Stimulated activated CD4-positive, alpha-beta T cell treated with anti-CD3 and anti-CD28 coated beads, Interleukin-15, amount 100 ng/mL, for 24 hours (primary cell): ENCODE results near the gene LBHD1.
"Not testable (repeated sequence)": the region's sequence is repeated elsewhere in the genome, so short reads cannot be mapped to it uniquely, and the experiment has no call there.

Experiments used
- DNase-seq: peaks from one replicate; pipeline ENCODE4 v3.0.0-alpha.2; 2020

The LBHD1 gene

DNA sequence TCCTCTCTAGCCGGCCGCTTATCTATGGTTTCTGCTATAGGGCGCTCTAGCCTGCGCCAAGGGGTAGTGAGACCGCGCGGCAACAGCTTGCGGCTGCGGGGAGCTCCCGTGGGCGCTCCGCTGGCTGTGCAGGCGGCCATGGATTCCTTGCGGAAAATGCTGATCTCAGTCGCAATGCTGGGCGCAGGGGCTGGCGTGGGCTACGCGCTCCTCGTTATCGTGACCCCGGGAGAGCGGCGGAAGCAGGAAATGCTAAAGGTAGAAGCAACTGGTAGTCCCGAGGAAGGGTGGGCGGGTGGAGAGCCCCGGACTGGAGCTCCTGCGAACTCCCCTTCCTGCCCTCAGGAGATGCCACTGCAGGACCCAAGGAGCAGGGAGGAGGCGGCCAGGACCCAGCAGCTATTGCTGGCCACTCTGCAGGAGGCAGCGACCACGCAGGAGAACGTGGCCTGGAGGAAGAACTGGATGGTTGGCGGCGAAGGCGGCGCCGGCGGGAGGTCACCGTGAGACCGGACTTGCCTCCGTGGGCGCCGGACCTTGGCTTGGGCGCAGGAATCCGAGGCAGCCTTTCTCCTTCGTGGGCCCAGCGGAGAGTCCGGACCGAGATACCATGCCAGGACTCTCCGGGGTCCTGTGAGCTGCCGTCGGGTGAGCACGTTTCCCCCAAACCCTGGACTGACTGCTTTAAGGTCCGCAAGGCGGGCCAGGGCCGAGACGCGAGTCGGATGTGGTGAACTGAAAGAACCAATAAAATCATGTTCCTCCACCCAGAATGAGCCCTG is at the start of gene LBHD1, which contains the start of gene UQCC3:
Gene LBHD1 (minus strand): TSS at position 660 of the 782 bp plus-strand sequence. CDS start 2,236 bp downstream, outside the sequence.
Gene UQCC3 (plus strand): TSS at position 66 of the 782 bp plus-strand sequence. CDS start 73 bp downstream, at position 139.
- peak; percentile 87 for DNase-seq

DNA sequence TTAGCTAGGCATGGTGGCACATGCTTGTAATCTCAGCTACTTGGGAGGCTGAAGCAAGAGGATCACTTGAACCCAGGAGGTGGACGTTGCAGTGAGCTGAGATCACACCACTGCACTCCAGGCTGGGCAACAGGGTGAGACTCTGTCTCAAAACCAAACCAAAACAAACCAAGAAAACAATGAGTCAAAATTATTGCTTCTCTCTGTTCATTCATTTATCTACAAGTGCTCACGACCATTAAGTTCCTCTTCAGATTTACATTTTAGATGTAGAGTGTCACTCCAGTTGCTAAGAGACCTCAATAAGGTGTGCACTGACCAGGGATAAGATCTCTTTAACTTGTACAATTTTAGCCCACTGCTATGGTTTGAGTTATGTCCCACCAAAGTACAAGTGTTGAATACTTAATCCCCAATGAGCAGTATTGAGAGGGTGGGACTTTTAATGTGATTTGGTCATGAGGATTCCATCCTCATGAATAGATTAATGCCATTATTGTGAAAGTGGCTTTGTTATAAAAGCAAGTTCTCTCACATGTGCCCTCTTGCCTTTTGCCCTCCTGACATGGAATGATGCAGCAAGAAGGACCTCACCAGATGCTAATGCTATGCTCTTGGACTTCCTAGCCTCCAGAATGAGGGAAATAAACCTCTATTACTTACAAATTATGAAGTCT is 47.4 kb upstream of the LBHD1 start:
- DNase-seq, result no peak

DNA sequence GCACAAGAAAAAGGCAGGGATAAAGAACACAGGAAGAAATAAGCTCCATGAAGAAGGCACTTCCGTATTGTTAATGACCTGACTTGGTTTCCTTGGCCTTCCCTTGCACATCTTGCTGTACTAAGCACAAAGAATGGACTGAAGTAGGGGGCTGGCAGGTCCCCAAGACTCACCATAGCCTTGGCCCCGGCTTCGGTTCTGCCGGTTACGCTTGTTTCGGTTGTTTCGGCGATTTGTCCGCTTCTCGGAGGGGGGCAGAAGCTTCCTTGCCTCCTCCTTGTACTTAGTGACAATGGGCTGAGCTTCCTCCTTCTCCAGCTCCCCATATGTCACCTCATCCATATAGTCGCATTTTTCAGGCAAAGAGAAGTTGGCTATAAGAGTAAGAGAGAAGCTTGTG is 44.7 kb upstream of the LBHD1 start:
- no peak for DNase-seq

DNA sequence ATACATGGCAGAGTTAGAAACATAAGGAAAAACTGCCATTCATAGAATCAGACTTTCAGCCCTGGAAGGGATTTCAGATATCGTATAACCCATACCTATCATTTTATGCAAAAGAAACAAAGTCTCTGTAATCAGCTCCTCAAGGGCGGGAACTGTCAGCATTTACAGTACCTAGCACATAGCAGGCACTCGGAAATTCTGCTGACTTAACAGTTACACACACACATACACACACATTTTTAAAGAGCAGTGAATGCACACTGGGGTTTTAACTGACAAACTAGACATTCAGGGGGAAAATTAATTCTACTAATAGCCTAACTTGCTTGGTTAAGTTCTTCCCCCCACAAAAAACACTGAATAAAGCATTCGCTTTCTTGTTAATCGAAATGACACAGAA is 44.1 kb upstream of the LBHD1 start:
- no peak for DNase-seq

DNA sequence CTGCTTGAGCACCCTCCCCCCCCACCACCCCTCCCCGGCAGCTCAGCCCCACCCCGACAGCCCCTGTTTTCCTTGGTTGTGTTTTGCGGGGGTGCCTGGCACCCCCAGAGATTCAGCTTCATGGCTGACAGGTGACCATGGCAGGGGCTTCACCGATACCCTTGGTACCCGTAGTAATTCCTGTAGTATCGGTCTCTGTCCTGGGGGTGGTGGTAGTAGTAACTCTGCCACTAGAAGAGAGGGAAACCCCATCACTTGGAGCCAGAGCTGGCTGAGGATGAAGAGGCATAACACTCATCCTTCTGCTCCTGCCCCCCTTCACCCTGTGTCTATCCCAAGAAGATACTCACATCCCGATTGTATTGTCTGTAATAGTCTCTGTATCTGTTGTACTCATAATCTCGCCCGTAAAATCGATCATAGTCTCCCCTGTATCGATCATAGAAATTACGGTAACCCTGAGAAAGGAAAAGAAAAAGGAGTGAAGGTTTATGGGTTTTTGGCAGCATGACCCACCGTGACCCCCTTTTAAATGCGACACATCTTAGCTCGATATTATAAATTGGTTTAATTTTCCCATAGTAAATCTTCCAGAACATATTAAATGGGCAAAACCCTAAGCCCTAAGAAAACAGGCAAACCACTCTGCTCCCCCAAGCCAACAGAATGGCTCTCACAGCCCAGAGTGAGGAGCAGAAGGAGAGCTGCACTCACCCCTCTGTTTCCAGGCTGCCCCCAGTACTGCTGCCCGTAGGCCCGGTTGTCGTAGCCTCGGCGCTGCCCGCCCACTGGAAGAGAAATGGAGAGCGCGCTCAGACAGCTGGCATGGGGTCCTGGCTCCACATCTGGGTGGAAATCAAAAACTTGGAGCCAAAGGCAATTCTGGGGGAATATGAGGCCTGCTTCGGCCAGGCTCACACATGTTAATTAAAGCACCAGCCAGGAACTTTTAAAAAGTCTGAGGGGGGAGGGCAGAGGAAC is 43.4 kb upstream of the LBHD1 start:
- no peak for DNase-seq

DNA sequence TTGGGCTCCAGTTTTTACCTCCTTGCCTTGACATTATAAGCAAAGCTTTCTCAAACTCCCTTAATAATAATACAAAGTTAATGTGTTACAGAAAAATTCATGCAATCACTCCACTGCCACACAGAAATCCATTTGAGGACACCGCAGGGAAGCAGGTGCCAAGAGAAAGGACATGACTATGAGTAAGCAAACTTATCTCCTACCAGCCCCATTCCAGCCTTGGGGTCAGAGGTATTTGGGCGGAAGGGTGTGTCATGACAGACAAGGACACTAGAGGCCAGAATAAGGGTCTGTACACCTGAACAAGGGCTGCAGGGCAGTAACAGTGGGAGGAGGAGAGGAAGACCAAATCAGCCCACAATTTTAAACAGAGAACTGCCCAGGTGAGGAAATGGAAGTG is 41.3 kb upstream of the LBHD1 start:
- no peak for DNase-seq

DNA sequence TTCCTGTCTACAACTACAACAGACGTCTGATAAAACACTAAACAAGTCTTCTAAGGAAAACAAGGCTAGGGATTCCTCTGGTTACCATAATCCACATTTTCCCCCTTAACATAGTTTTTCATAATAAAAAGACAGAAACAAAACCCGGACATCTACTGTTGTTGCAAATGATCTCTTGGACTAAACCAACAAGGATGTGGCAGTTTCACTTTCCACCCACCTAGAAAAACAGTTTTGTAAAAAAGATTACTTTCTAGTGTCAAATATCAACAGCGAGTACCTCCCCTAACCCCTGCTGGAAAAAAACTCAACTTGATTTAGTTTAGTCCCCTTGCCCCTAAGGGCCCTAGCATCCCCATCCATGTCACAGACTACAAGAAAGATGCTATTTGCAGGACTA is 40.8 kb upstream of the LBHD1 start:
- no peak for DNase-seq

DNA sequence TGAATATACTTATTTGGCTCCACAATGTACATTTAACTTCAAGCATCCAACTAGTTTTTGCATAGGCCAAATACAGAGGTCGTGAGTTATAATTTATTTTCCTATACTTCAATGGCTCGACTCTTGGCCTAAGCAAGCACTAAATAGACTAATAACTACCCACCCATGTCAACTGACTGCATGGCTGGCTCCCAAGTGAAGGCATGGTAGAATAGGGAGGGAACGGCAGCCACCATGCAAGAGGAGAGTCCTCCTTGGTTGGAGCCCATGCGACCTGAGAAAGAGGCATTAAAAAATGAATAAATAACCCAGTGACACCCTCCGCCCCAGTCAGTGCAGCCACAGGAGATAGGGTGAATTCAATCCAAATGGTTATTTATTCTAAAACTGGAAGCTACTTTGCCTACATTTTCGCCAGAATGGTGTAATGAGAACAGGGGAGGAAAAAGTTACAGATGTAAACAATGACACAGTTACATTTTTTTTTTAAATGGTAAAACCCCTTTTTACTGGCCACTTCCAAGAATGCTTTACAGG is 40.3 kb upstream of the LBHD1 start:
- no peak for DNase-seq

DNA sequence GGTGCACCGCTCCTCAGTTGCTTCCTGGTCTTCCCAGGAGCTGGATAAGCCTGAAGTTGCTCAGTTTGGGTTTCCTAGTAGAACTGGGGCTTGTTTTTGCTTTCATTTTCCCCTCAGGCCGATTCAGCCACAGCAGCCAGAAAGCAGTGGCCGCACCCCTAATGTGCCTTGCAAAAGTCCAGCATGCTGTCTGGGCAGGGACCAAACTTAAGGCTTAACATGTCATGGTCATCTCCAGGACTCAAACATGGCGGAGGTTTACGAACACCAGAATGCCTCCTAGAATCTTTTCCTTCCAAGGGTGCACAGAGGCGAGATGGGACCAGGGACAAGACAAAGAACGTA is 37.9 kb upstream of the LBHD1 start:
- no peak for DNase-seq

DNA sequence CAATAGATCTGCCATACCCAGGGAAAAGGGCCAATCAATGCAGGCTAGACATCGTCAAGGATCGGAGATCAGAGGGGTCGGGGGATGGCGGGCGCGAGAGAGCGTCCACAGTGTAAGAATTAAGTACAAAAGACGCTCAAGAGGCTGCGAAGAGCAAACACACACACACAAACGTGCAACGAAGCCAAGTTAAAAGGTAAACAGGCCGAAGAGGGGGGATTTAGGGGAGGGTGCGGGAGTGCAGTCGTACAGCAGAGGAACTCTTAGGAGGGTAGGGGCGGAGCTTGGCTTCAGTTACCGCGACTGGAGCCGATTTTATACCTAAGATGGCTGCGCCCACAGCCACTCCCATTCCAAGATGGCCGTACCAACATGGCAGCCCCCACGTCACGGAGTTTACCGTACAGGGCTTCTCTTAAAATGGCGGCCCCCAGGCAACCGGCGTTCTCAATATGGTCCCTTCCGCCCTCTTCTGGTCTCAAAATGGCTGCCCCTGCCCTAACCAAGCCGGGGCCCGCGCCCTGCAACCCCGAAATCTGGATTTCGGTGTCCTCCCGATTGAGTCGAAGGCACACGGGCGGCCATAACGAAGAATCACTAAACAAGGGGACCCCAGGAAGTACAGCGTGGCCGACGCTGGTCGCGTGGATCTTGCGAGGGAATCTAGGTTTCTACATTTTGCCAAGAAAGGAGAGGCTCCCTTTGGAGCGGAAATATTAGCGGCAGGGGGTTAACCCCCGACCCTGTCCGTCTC is 37.4 kb upstream of the LBHD1 start:
- DNase-seq, result peak; percentile 97

DNA sequence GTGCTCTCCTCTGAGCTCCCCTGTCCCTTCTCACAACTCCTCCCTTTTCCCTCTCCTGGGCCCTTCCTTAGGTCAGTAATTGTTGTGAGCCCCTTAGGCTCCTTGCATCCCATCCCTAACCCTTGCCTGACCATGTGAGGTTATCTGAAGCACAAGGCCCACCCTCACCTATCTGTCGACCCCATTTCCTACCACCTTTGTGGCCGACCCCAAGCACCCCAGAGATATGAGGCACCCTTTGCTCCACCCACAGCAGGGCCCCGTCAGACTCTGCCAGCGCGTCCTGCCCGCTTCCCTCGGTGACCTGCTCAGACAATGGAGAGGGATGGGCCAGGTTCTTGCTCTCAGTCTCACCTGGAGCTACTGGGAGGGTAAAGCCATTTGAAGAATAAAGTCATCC is 36.7 kb upstream of the LBHD1 start:
- peak; percentile 59 for DNase-seq

DNA sequence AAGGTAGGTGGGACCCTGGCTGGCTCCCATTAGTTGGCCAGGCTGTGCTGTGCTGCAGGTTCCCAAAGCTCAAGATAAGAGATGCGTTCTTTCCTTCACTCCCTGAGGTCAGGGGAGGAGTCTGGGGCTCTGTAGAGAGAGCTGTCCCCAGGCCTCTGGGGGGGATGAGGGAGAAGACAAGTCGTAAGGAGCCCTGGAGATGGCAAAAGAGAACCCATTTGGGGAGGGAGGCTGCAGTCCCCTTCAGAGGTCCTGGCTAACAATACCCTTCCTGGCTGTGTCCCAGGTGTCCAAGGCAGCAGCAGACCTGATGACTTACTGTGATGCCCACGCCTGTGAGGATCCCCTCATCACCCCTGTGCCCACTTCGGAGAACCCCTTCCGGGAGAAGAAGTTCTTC is 36.3 kb upstream of the LBHD1 start:
- no peak for DNase-seq

DNA sequence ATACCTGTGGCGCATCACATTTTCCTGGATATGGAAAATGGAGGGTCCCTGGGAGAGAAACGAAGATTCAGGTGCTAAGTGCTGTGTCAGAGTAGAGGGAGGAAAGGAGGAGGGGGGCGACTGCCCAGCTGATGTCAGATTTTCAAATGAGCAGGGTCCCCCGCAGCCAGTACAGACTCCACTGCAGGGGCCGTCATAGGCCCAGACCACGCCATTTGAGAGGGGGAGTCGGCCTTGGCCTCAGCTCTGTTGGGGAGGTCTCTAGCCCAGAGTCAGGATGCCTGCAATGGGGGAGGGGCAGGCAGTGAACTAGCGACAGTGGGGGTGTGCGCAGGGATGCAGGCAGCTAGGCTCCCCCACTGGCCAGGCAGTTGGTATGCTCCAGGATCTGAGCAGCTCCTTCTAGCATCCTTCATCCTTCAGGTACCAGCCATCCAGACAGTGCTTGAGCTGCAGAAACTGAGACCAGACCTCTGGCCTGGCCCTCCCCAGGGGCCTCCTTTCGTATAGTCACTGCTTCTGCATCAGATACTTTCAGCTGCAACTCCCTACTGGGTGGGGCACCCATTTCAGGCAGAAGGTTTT is 35.3 kb upstream of the LBHD1 start, which contains the start of the genes BSCL2 and GNG3:
Gene BSCL2 (minus strand): TSS at position 148 of the 585 bp plus-strand sequence. CDS start 229 bp downstream, outside the sequence.
Gene GNG3 (plus strand): TSS at position 400 of the 585 bp plus-strand sequence. CDS start 620 bp downstream, outside the sequence.
- DNase-seq, result no peak

DNA sequence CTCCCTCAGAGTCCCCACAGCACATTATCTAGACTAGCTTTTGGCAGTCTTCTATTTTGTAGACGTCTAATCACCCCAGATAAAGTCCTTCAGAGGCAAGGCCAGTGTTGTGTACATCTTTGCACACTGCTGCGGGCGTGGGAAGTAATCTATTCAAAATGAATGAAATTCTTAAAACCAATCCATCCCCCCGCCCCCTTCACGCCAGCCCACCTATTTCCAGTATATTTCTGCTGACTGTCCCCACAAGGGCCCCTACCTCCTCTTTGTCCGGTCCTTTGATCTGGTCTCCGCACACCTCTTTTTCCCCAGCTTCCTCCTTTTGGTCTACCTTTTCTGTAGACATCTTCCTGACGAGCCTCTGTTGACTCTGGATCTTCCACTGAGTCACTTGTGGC is 34.8 kb upstream of the LBHD1 start:
- DNase-seq, result no peak

DNA sequence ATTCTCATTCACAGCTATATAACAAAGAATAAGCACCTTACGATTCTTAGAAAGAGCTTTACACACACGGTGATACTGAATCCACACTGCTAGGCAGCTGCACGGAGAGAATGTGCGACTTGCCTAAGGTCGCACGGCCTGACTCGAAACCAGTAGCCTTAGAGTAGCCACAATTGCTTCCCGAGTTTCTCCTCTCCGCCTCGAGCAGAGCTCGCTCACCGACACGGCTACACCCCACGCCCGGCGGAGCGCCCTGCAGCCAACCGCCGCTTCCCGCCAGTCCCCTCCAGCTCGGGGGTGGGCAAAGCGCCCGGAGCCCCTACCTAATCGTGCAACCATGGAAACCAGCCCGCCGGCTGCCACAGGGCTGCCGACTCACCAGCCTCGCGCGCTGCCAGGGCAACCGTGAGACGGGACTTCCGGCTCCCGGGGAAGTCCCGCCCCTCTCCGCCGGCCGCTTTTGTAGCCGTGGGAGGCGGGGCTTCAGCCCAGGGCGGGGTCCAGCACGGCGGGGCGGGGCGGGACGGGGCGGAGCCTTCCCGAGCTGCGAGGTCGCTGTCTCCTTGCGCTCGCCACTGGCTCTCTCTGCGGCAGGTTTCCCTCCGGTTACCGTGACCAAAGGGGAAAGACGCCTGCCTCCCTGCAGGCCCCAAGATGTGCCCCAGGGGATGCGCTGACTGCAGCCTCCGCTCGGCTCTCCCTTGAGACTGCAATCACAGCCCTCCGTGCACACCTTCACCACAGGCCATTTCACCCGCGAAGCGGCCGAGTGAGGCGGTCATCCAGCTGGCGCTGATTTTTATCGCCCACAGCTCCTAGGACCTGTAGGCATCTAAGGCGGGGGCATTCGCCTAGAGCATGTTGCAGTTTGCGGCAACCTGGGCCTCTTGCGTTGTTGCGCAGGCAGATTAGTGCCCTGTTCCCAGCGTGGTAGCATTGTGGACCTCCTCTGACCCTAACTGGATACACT is 34.1 kb upstream of the LBHD1 start:
- DNase-seq, result peak; percentile 96

DNA sequence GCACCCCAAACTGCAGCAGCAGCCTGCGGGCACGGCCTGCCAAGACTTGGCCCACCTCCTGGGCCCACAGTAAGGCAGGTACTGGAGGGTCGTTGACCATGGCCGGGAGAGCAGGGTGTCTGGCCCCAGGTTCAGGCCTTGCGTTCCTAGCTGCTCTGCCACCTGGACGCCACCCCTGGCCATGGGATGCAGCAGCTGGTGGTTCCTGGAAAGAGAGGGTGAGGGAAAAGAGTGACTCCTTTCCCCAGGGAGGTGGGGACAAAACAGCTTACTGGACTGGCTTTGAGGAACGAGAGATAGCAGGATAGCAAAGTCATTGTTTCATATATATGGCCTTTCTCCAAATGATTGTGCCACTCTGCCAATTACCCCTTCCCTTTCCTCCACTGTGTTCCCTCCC is 33.3 kb upstream of the LBHD1 start:
- no peak for DNase-seq

DNA sequence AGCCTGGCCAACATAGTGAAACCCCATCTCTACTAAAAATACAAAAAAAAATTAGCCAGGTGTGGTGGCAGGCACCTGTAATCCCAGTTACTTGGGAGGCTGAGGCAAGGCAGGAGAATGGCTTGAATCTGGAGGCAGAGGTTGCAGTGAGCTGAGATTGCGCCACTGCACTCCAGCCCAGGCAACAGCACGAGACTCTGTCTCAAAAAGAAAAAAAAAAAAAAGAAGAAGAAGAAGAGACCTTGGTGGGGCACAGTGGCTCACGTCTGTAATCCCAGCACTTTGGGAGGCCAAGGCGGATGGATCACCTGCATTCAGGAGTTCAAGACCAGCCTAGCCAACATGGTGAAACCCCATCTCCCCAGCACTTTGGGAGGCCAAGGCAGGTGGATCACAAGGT is 31.9 kb upstream of the LBHD1 start:
- not testable (repeated sequence) for DNase-seq

DNA sequence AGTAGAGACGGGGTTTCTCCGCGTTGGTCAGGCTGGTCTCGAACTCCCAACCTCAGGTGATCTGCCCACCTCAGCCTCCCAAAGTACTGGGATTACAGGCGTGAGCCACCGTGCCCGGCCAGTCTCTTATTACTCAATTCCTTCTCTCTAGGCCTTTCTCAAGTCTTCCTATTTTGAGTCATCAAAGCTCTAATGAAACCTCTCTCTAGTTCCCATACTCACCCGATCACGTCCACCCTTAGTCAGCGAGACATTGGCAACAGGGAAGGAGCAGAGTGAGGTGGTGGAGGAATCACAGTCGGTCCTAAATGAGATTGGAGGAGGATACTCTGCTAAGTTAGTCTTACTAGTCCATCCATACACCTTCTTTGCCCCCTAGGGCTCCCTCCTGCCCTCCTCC is 30.2 kb upstream of the LBHD1 start:
- DNase-seq, result no peak

DNA sequence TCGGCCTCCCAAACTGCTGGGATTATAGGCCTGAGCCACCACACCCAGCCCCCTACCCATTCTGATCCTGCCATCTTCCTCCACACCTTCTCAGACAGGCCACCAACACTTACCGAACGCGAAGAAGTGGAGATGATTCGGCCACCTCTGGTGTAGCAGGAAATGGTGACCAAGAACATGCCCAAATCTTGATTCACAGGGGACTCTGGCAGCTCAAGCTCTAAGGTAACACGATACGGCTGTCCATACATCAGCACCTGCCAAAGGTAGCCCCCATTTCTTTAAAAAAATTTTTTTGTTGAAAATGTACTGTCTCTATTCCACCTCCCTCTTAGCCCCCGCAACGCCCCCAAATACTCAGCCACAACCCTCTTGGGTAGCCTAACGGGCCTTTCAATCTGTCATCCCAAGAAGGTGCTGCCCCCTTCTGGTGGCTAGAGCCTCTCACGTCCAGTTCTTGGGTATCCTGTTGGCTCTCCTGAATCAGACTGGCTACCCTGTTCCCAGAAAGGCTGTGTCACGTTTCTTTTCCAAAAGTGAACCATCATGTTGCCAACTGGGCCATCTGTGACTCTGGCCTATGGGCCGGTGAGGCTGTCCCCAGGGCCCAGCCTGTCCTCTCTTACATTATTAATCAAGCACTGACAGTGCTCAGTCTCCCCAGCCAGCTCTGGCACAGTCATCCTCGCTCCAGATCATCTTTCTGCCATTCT is 22.5 kb upstream of the LBHD1 start:
- peak; percentile 83 for DNase-seq

DNA sequence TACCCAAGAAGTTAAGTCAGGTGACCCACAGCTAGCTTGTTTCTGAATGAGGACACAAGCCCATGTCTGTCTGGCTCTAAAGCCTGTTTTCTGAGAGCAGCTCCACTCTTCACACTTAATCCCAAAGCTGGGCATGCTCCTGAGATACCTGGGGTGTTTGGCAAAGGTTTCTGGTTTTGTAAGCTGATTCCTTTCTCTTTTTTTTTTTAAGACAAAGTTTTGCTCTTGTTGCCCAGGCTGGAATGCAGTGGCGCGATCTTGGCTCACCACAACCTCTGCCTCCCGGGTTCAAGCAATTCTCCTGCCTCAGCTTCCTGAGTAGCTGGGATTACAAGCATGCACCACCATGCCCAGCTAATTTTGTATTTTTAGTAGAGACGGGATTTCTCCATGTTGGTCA is 21.6 kb upstream of the LBHD1 start:
- DNase-seq, result not testable (repeated sequence)
